NT2/D1 (cell line): ENCODE results near the gene LIMS1.

ENCODE experiments used
- SUZ12 ChIP-seq: IDR thresholded peaks from 2 replicates; pipeline ENCODE4 v1.6.1; 2011; ENCODE audit not compliant: insufficient read length, insufficient read depth; ENCODE audit errors: extremely low read depth
- YY1 ChIP-seq: IDR thresholded peaks from 2 replicates; pipeline ENCODE4 v1.6.1; 2011; ENCODE audit not compliant: insufficient read length, insufficient read depth

DNA sequence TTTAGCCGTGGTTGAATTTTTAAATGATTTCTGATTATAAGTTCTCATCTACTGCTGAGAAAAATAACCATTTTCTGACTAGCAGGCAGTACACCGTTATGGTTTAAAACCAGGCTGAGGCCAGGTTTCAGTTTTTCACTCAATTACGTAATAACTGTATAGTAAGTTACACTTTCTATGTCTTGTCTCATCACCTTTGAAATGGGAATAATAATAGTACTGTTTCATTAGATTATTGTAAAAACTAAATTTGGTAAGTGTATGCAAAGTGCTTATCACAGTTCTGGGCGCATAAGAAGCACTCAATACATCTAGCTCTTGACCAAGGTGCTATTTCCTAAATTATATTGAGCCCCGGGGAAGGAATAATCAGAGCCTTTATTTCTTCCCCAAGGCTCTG is 76.8 kb downstream of the LIMS1 start:
- TF ChIP-seq YY1, result no peak
- no peak for TF ChIP-seq SUZ12
